Pancreas (tissue), 10 donors: ENCODE results near the gene OR52I2. TPM values are rescaled to one million over a fixed set of nuclear protein-coding genes. Genes with fewer than 3 reads are reported as not detected.
A peak's percentile ranks its signal among the peaks of the same experiment; 100 is the strongest.

ENCODE experiments used
- ATAC-seq, 4 donors: fragments of 200-7000 bp; cut with Tn5 transposase; one replicate each; pipeline versions ENCODE4 v1.8.0 to v1.9.1; 2020; ENCODE audit warnings: mild to moderate bottlenecking in 4 of 4, moderate library complexity in 4 of 4
- DNase-seq, 6 donors: peaks; one replicate each; pipeline ENCODE4 v3.0.0-alpha.2; 2020
- FAIRE-seq: peaks from 2 replicates; lab custom pipeline; 2012; peaks lifted over from hg19 to GRCh38; lab: Jason Lieb, UNC
- H3K27ac ChIP-seq, 4 donors: fragments of 200-600 bp; sonication (generic); 1 replicate in 3 of 4; 2 replicates in 1 of 4; pipeline versions ENCODE4 v1.5.0 to v1.8.0; 2020
- H3K27me3 ChIP-seq, 4 donors: fragments of 200-600 bp; one replicate each; pipeline ENCODE4 v1.8.0; 2021
- H3K36me3 ChIP-seq, 3 donors: fragments of 200-600 bp; sonication (generic) in 1 of 3; one replicate each; pipeline versions ENCODE4 v1.5.0 to v1.8.0; 2020 to 2021
- H3K4me1 ChIP-seq, 3 donors: fragments of 200-600 bp; one replicate each; pipeline ENCODE4 v1.8.0; 2021
- H3K4me3 ChIP-seq, 4 donors: fragments of 200-600 bp; sonication (generic) in 2 of 4; one replicate each; pipeline versions ENCODE4 v1.5.0 to v1.8.0; 2020 to 2021
- H3K9me3 ChIP-seq, 4 donors: fragments of 200-600 bp; one replicate each; pipeline ENCODE4 v1.8.0; 2021
- CTCF ChIP-seq, 4 donors: fragments of 200-600 bp; sonication (generic) in 3 of 4; IDR thresholded peaks; one replicate each; pipeline versions ENCODE4 v1.5.0 to v1.8.0; 2021; ENCODE audit warnings: antibody characterized with exemption in 4 of 4
- WGBS, 2 donors: extraction: QIAGEN DNeasy Blood & Tissue Kit; methylation state at CpG; one replicate each; pipeline ENCODE4 v1.1.7; 2013; 5-methylcytosine and 5-hydroxymethylcytosine counted together
- intact Hi-C, 3 donors: fragments of 100-400 bp; cut with DNase I; formaldehyde crosslinking; loops; one replicate each; pipeline versions ENCODE4 v1.11.1 to v1.14.2; 2022
- polyA plus RNA-seq, 2 donors: library from polyadenylated mRNA; stranded (reverse); fragments of 200-250 nt; gene quantifications; one replicate each; pipeline ENCODE4 v1.2.3, GENCODE V29; 2013
- total RNA-seq, 6 donors: library from RNA; stranded (reverse); fragmentation: NEBNext Ultra II Directional in 4 of 6; extraction: Animal tissue kit (Norgen Biotek cat#: 25700) in 4 of 6; gene quantifications; one replicate each; pipeline versions ENCODE4 v1.2.1 to v1.2.4, GENCODE V29; 2021 to 2023
- donor health status: healthy with polysubstance abuse.
- donor health status: DM: no; HTN: no; CAD: no; lungs with moderate emphysema.
- donor health status: DM: no; HTN: no; CAD: no.
- donor health status: control.
- donor health status: control.
- donor health status: Bipolar disorder and iron deficiency.
- donor health status: DM: yes; HTN: yes; CAD: no.
- donor health status: DM: no; HTN: no; CAD: no.
- donor health status: DM: no; HTN: no; CAD: no.
- donor health status: DM: yes; HTN: yes; CAD: no.

OR52I2 gene
- total RNA-seq (not detected), polyA plus RNA-seq (not detected)

- intact Hi-C loops = no loop called here
- DNase-seq = no peak
- peaks cover 0 to 4% (median 0%) of the 10 kb centered on the region in 4 donors for H3K27me3 ChIP-seq
- H3K36me3 ChIP-seq = no peaks in the 10 kb centered on the region
- no peak within 1 kb of the TSS for H3K27ac ChIP-seq
- no peak for FAIRE-seq
- no peak within 1 kb of the TSS for H3K4me3 ChIP-seq
- no peak for ATAC-seq
- H3K9me3 ChIP-seq = no peaks in the 10 kb centered on the region
- no peak for TF ChIP-seq CTCF (IDR thresholded peaks at IDR 0.05)
- H3K4me1 ChIP-seq = no peaks in the 10 kb centered on the region
Measured at GRCh38 chr11:4581443-4581842, at the start of gene OR52I2. OR52I2 (plus strand) TSS chr11:4581743.

GRCh38 chr11:4539603-4540219, 41.8 kb upstream of the OR52I2 start:
- Histone ChIP-seq H3K4me3 (no peak overlapping the region), H3K4me1 (no peaks in the 10 kb centered on the region), H3K27ac (no peak overlapping the region), H3K9me3 (no peaks in the 10 kb centered on the region), H3K36me3 (no peaks in the 10 kb centered on the region), H3K27me3 (no peaks in the 10 kb centered on the region)
- FAIRE-seq = no peak
- DNase-seq = peak in 4 of 6 donors; percentile 8 to 86 (median 44)
- TF ChIP-seq CTCF (IDR thresholded peaks at IDR 0.05) = peak; percentile 38 to 72 (median 44)
- intact Hi-C loops = loop anchor here in 1 of 3 donors (10.0 kb wide), 1 partner anchor 355 kb away; no protein-coding TSS in a partner anchor
- 17 to 19% methylated on average over 3 of the region's 3 CpGs for WGBS, 2 donors
- ATAC-seq = peak; percentile 68 to 96 (median 88)

- H3K27me3 ChIP-seq = no peaks in the 10 kb centered on the region
- intact Hi-C loops = loop anchor here in 1 of 3 donors (10.0 kb wide), 1 partner anchor 356 kb away; no protein-coding TSS in a partner anchor
- H3K27ac ChIP-seq = no peak overlapping the region
- H3K4me3 ChIP-seq = no peak overlapping the region
- H3K4me1 ChIP-seq = no peaks in the 10 kb centered on the region
- no peak for FAIRE-seq
- TF ChIP-seq CTCF (IDR thresholded peaks at IDR 0.05) = no peak
- no peaks in the 10 kb centered on the region for H3K9me3 ChIP-seq
- no peak for ATAC-seq
- DNase-seq = no peak
- no peaks in the 10 kb centered on the region for H3K36me3 ChIP-seq
- 20 to 43% methylated on average over 1 of the region's 1 CpG for WGBS, 2 donors
Measured at GRCh38 chr11:4541071-4541470, 40.5 kb upstream of the OR52I2 start.

GRCh38 chr11:4543561-4543960, 38.0 kb upstream of the OR52I2 start:
- DNase-seq = no peak
- ATAC-seq = no peak
- Histone ChIP-seq H3K4me3 (no peak overlapping the region), H3K27ac (no peak overlapping the region), H3K4me1 (peaks cover 0 to 11% (median 7%) of the 10 kb centered on the region in 3 donors), H3K9me3 (no peaks in the 10 kb centered on the region), H3K27me3 (no peaks in the 10 kb centered on the region), H3K36me3 (no peaks in the 10 kb centered on the region)
- intact Hi-C loops = loop anchor here in 1 of 3 donors (10.0 kb wide), 1 partner anchor 359 kb away; no protein-coding TSS in a partner anchor
- no peak for FAIRE-seq
- no peak for TF ChIP-seq CTCF (IDR thresholded peaks at IDR 0.05)

GRCh38 chr11:4544891-4545290, 36.7 kb upstream of the OR52I2 start, which contains the start of gene OR52M1:
OR52M1 (plus strand) TSS chr11:4545191; CDS start chr11:4545191, 0 bp downstream.
- ATAC-seq (no peak), DNase-seq (no peak), FAIRE-seq (no peak)
- H3K36me3 ChIP-seq = no peaks in the 10 kb centered on the region
- H3K27ac ChIP-seq = no peak within 1 kb of the TSS
- H3K4me1 ChIP-seq = peaks cover 0 to 11% (median 7%) of the 10 kb centered on the region in 3 donors
- WGBS, 2 donors = 73 to 83% methylated on average over 5 of the region's 5 CpGs
- TF ChIP-seq CTCF (IDR thresholded peaks at IDR 0.05) = no peak
- no peaks in the 10 kb centered on the region for H3K27me3 ChIP-seq
- no peak within 1 kb of the TSS for H3K4me3 ChIP-seq
- no peaks in the 10 kb centered on the region for H3K9me3 ChIP-seq
- intact Hi-C loops = loop anchor here in 1 of 3 donors (10.0 kb wide), 1 partner anchor 360 kb away; no protein-coding TSS in a partner anchor
